Omental fat pad (tissue), 4 donors: ENCODE results near the gene QRFP. TPM values are rescaled to one million over a fixed set of nuclear protein-coding genes. Genes with fewer than 3 reads are reported as not detected.

Experiments used
- ATAC-seq: fragments of 150-250 bp; one replicate; pipeline ENCODE4 v1.9.1; 2016; ENCODE audit warnings: mild to moderate bottlenecking, moderate library complexity; ENCODE audit not compliant: low FRiP score
- DNase-seq: peaks from one replicate; pipeline ENCODE4 v3.0.0-alpha.2; 2019; ENCODE audit warnings: low spot score
- total RNA-seq, 4 donors: library from RNA; depleted of rRNA; stranded (reverse); fragments of >200 nt; gene quantifications; one replicate each; pipeline ENCODE4 v1.1.0, GENCODE V29; 2016
- TF ChIP-seq, protein P1 (sequence below), 3 donors: fragments of 450-650 bp; IDR thresholded peaks; one replicate each; pipeline ENCODE4 v1.5.1; 2016 to 2017; ENCODE audit warnings: antibody characterized with exemption in 3 of 3, mild to moderate bottlenecking in 3 of 3, moderate library complexity in 2 of 3

Gene QRFP
- total RNA-seq, 4 donors from 2014 or later = not detected

DNA sequence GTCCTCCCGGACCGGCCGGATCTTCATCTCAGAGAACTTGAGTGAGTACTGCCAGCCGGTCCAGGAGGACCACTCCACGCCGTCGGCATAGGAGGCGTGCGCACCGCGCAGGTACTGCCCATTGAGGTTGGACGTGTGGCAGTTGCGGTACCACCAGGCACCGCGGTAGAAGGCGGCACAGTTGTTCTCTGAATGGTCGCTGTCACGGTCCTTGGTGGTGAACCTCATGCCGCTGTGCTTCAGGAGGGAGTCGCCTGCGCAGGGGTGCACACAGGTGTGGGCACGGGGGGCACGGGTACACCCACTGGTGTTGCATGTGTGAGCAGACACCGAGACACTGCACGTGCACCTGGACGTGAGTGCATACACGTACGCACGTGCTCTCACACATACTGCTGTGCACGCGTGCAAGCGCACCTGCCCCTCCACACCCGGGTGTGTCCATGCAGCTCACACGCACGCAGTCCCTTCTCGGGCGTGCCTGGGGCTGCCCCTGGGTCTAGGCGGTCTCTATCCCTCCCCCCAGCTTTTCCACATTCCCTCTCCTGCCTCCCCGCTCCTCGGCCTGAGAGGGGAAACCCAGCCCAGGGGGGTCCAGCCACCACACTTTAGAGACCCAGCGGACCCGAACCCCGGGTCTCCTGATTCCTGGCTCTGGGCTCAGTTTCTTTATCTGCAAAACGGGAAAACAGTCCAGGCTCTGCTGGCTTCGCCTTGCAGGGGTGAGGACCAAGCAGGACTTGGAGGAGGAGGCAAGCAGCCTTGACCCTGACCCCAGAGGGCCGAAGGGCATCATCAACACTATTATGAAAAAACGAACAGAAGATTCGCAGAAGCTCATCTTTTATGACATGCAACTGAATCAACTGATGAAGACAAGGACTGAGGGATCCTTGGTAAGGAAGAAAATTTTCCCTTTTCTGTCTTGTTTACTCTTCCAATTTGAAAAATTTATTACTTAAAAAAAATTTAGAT, 7.7 kb upstream of the QRFP start:
- TF ChIP-seq, protein P1, sequence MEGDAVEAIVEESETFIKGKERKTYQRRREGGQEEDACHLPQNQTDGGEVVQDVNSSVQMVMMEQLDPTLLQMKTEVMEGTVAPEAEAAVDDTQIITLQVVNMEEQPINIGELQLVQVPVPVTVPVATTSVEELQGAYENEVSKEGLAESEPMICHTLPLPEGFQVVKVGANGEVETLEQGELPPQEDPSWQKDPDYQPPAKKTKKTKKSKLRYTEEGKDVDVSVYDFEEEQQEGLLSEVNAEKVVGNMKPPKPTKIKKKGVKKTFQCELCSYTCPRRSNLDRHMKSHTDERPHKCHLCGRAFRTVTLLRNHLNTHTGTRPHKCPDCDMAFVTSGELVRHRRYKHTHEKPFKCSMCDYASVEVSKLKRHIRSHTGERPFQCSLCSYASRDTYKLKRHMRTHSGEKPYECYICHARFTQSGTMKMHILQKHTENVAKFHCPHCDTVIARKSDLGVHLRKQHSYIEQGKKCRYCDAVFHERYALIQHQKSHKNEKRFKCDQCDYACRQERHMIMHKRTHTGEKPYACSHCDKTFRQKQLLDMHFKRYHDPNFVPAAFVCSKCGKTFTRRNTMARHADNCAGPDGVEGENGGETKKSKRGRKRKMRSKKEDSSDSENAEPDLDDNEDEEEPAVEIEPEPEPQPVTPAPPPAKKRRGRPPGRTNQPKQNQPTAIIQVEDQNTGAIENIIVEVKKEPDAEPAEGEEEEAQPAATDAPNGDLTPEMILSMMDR (IDR thresholded peaks at IDR 0.05) = no peak
- DNase-seq = no peak

DNA sequence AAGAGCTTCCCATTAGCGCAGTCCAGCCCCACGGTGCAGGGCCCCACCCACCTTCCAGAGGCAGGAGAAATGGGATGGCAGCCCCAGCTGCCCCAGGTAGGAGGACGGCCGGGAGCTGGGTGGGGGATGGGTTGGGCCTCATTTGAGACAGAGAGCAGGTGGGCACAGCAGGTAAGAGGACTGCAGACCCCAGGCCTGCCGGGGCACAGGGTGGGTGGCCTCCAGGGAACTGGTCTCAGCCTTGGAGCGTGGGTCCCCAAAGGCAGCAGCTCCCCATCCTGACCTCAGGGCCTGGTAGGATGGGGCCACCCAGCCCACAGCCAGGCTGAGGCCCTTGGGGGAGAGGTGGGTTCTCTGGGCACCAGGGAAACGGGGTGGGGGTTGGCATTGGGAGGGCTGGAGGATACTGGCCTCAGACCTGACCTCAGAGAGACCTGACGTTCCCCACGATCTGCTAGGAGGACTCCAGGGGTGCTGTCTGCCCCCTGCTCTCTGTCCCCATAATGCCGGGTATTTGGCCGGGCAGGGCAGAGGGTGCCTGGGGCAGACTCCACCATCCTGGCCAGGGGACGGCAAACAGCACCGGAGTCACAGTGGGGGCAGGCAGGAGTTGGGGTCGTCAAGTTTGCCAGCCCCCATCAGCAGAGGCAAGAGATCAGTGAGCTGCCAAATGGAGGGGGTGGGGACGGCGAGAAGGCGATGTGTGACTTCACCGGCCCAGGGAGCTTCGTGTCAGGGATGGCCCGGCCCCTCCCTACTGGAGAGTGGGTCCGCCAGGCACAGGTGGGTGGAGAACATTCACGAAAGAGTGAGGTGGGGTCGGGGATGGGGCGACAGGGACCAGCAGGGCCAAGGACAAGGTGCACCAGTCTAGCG, 6.8 kb upstream of the QRFP start:
- no peak for ATAC-seq
- DNase-seq = no peak

More for the DNA sequence above, 7.7 kb upstream of the QRFP start:
- no peak for ATAC-seq

DNA sequence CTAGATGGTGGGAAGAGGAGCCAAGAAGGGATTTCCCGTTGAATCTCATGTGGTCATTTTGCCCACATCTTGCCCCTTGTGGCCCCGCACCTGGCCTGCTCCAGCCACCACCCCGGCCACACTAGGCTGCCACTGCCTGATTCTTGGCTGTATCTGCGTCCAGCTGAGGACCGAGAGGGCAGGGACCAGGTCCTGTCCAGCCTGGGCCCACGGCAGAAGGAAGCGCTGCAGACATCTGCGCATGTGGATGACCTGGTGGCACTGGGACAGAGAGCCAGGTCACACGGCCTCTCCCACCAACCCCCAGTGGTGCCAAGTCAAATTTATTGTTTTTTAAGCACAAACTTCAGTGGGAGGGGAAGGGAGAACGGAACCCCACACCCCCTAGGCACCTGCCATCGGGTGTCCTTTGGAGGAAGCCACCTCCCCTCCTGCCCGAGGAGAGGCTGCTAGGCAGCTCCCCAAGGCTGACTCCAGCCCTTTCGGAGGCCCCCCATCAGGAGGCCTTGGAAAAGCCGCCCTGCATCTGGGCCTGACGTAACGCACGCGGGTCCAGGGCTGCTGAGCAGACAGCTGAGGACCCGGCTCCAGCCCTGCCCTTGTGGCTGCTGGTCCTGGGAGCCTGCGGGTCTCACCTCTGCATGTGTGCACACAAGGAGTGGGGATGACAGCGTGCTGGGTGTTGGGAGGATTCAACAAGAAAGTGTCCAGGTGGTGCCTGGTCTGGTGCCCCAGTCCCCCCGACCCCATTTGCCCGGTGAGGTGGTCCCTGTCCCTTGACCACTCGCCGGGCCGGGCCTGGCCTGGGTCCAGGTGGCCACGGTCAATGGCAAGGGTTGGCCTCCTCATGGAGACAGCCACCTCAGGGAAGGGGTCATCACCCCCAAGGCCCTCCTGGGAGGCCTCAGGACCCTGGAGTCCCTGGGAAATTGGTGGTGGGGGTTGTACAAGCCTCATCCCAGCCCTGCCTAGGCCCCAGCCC, 5.9 kb upstream of the QRFP start:
- ATAC-seq (no peak), DNase-seq (no peak)
- TF ChIP-seq, protein P1 (IDR thresholded peaks at IDR 0.05) = no peak

More for the DNA sequence above, 6.8 kb upstream of the QRFP start:
- TF ChIP-seq, protein P1 (IDR thresholded peaks at IDR 0.05) = no peak

GRCh38 chr9:130901498-130902203, 5.0 kb upstream of the QRFP start:
- ATAC-seq (no peak), DNase-seq (no peak)
- TF ChIP-seq, protein P1 (IDR thresholded peaks at IDR 0.05) = no peak

GRCh38 chr9:130900701-130901497, 4.3 kb upstream of the QRFP start:
- TF ChIP-seq, protein P1 (IDR thresholded peaks at IDR 0.05) = no peak
- ATAC-seq (no peak), DNase-seq (no peak)
